ENCODE results near the gene MAP7.
A peak's percentile ranks its signal among the peaks of the same experiment; 100 is the strongest.

The MAP7 gene

DNA sequence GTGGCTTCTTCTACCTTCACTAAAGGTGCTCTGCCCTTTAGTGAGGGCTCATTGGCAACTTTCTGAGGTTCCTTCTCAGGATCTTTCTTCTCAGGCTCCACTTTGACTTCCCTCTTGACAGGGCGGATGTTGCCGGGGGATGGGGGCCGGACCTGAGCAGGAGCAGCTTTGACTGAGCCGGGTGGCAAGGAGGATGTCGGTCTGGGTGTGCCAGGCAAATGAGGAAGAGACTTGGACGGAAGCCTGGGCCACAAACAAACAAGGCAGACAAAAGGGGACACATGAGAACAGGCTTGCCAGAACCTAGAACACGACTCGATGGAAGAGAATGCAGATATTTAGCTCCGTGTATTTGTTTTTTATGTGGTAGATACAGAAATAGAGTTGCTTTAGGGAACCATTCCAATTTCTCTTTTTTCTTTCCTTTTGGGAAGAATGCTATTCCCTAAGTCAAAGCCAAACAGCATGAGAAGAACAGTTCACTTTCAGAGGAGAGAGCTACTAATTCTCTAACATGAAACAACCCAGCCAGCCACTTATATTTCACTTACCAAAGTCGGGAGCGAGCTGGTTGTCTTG, 184.4 kb downstream of the MAP7 start:
- peak; percentile 90 for DNase-seq

DNA sequence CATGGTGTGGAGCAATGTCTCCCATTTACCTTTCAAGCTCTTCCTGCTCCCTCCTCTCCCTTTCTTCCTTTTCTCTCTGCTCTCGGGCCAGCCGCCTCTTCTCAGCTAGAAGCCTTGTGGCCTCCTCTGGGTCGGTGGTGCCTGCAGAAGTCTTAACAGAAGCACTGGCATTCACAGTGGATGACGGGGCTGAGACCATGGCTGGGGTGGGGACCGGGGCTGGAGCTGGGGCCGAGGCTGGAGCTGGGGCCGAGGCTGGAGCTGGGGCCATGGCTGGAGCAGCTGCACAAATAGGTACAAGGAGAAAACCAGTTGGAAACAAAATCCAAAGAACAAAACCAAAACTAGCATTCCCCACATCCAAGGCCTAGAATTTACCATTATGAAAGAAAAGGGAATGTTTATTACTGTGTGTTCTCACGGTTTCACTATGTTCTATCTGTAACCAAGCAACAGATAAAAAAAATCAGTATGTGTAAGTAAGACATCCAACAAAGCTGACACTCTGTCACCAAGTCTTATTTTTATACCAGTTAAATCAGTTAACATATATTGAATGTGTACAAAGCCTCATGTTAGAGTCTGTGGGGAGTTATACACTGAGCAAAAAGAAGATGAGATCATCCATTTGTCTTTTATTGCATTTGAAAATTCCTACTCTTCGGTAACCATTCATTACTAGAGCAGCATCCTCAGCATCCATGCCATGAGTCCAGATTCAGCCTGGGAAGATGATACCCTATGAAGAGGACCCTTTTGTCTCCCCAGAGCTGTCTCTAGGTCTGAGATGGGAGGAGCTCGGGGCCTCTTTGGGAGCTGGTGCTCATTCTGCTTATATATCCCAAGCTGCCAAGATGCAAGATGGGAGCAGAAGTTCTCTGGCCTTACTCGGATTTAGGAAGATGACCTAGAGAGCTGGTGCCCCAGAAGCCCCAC, 187.5 kb downstream of the MAP7 start:
- in situ Hi-C loops (cut with MboI; ENCODE audit: low pct_unique_long_range_greater_than_20kb, low sequenced_read_pairs), result loop anchor here (25.0 kb wide), 1 partner anchor 425 kb away; the partner anchor contains the start of gene MAP3K5
- DNase-seq, result no peak

More for the DNA sequence above, 184.4 kb downstream of the MAP7 start:
- in situ Hi-C loops (cut with MboI; ENCODE audit: low pct_unique_long_range_greater_than_20kb, low sequenced_read_pairs), result loop anchor here (25.0 kb wide), 1 partner anchor 421 kb away; the partner anchor contains the start of gene MAP3K5

DNA sequence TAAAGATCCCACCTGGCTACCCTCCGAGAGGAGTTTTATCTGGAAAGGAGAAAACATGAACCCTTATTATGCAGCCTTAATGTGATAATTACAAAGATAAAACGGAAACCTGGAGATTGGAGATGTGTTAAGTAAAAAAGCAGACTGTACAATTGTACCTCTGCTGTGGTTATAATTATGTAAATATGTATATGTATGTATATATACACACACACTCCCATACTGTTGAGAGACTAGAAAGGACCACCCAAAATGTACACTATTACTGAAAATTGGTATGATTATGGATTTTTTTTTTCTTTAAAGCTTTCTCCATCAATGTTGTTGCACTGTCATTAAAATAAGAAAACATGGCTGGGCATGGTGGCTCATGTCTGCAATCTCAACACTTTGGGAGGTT, 188.4 kb downstream of the MAP7 start:
- no peak for DNase-seq

DNA sequence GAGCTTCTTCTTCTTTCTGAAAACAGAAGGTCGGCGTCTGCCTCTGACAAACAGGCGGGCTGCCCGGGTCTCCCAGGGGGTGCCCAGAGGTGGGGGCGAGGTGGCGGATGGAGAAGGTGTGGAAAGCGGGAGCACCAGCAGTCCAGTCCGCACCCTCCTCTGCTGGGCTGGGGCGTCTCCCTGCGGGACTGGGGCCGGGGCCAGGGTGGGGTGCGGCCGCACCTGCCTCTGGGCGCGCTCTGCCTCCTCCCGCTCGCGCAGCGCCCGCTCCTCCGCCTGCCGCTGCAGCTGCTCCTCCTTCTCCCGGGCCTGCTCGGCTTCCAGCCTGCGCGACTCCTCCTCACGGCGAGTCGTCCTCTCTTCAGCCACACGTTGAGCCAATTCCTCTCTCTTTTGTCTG, 189.4 kb downstream of the MAP7 start:
- in situ Hi-C loops (cut with MboI; ENCODE audit: low pct_unique_long_range_greater_than_20kb, low sequenced_read_pairs), result loop anchor here (25.0 kb wide), 1 partner anchor 427 kb away; the partner anchor contains the start of gene MAP3K5
- no peak for DNase-seq

More for the DNA sequence above, 188.4 kb downstream of the MAP7 start:
- in situ Hi-C loops (cut with MboI; ENCODE audit: low pct_unique_long_range_greater_than_20kb, low sequenced_read_pairs), result loop anchor here (25.0 kb wide), 1 partner anchor 426 kb away; the partner anchor contains the start of gene MAP3K5

DNA sequence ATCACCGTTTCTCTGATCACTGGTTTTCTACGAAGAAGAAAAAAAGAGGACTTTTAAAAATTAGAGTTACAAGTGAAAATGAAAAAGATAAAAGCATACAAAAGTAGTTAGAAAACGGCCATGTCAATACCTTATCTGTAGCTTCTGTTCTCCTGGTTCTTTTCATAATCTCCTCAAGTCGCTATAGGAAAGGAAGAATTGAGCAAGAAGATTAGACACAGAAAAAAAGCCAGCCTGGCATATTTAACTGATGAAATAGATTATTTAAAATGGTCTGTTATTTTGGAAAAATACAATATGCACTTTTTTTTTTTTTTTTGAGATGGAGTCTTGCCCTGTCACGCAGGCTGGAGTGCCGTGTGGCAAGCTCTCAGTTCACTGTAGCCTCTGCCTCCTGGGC, 190.4 kb downstream of the MAP7 start:
- in situ Hi-C loops (cut with MboI; ENCODE audit: low pct_unique_long_range_greater_than_20kb, low sequenced_read_pairs), result loop anchor here (25.0 kb wide), 1 partner anchor 427 kb away; the partner anchor contains the start of gene MAP3K5
- no peak for DNase-seq

DNA sequence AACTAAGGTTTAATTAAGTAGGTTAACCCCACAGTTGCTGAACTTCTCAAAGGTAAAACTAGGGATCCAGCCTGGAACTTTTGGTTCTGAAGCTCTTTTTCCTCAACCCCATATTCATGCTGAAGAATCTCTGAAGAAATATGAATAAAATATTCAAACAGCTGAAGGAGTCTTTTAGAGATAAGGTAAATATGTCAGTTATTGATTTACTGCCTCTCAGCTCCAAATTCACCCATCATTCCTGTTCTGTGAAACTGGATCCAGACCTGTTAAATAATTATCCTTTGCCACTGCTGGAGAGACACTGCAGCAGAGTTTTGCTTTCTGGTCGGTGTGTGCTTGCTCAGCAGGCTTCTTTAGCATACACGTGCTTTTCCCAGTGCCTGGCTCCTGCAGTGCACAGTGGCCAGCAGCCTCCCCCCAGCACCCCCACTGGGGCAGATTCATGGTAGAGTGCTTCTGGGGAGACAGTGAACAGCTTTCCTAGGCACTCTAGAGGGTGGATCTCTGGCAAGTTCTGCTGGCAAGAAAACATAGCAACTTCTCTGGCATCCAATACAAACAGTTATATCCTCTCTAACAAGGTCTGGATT, 198.6 kb downstream of the MAP7 start:
- DNase-seq, result no peak
- in situ Hi-C loops (cut with MboI; ENCODE audit: low pct_unique_long_range_greater_than_20kb, low sequenced_read_pairs), result loop anchor here (25.0 kb wide), 1 partner anchor 436 kb away; the partner anchor contains the start of gene MAP3K5

DNA sequence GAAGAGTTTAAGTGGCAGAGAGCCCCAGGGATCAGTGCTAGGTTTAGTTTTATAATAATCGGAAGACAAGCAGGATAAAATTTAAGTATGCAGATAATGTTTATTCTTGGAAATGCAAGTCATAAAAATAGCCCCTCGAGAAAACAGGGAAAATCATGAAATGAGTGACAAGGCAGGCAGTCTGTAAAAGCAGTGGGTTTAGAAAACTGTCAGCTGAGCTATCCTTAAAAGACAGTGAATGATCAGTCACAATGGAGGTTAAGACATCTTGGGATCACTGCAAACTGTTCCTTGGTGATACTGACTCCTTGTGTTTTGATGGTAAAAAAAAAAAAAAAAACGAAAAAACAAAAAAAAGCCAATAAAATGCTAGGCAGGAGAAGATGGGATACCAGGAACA, 199.3 kb downstream of the MAP7 start:
- no peak for DNase-seq
- in situ Hi-C loops (cut with MboI; ENCODE audit: low pct_unique_long_range_greater_than_20kb, low sequenced_read_pairs), result loop anchor here (25.0 kb wide), 1 partner anchor 436 kb away; the partner anchor contains the start of gene MAP3K5

DNA sequence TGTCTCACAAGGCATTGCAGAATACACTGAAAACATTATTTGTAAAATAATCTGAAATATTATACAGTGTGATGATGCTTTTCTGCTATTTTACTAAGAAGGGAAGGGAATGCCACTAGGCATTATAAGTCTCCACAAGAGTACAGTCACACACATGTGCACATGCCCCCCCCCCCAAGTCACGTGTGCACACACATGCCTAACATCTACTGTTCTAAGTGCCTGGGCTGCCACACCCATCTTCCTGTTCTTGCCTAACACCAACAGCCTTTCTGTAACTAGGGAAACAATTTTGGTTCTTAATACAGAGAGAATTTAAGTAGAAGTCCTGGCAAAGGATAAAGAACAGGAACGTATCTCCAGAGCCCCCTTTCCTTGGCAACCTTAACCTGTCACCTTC, 202.4 kb downstream of the MAP7 start:
- DNase-seq, result no peak
- in situ Hi-C loops (cut with MboI; ENCODE audit: low pct_unique_long_range_greater_than_20kb, low sequenced_read_pairs), result no loop called here

DNA sequence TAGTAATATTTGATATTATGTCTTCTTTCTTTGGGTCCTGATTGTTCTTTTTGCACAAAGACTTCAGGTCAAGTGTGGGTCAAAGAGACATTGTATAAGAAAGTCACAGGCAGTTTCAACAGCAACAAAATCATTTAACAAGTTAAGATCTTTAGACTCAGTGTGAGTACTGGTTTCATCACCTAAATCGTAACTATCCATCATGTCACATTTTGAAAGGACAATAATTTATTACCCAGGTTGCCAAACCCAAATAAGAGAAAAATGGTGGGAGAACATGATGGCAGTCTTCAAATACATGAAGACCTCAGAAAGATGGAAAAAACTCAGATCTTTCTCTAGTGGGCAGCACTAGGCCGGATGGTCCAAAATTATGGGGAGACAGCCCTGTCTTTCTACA, 205.1 kb downstream of the MAP7 start:
- DNase-seq, result no peak
- in situ Hi-C loops (cut with MboI; ENCODE audit: low pct_unique_long_range_greater_than_20kb, low sequenced_read_pairs), result no loop called here

DNA sequence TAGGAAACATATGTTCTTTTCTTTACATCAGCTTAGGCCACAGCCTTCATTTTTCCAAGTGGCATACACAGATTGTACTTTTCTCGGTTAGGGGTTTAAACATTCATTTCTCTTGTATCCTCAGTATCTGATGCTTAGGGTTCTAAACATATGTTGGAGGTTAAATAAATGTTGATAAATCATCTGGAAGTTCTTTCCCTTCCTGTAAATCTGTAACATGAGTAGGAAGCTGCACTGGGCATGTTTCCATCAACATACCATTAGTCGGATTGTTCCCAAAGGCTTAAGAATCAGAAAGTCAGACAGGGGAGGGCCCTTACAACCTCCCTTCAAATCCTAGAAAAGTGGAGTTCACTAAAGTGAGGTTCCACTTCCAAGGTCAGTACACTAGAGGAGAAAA, 205.8 kb downstream of the MAP7 start:
- no peak for DNase-seq
- in situ Hi-C loops (cut with MboI; ENCODE audit: low pct_unique_long_range_greater_than_20kb, low sequenced_read_pairs), result no loop called here

DNA sequence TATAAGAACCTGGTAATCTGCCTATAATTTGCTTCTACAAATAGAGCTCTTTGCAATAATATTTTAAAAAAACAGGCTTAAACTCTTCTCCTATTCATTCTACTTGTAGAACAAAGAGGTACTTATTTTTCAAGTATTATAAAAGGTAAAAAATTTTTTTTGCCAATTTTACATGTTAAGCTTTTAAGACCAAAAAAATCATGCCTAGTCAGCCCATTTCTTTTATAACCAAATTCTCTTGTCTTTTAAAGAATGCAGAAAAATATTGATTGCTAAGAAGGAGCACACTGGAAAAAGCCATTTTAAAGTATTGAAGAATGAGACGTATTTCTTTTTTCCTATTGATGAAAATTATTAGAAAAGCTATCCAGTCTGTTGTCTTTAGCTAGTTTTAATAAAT, 206.5 kb downstream of the MAP7 start:
- in situ Hi-C loops (cut with MboI; ENCODE audit: low pct_unique_long_range_greater_than_20kb, low sequenced_read_pairs), result no loop called here
- DNase-seq, result no peak

DNA sequence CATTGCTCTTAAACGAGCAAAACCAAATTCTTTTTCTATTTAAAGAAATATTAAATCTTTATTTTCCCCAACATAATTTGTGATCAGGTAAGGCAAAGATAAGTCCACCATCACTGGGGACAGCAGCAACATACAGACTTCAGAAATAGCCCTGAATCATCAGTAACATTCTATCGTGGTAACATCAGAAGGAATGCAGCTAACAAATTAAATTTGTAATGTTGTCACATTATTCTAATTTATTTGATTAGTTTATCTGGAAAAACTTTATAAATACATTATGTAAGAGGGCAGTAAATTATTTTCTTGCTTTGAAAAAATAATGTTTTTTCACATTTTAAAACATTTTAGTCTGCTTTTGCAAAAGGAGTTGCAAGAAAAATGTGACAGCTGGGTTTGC, 206.9 kb downstream of the MAP7 start:
- no peak for DNase-seq
- in situ Hi-C loops (cut with MboI; ENCODE audit: low pct_unique_long_range_greater_than_20kb, low sequenced_read_pairs), result no loop called here

DNA sequence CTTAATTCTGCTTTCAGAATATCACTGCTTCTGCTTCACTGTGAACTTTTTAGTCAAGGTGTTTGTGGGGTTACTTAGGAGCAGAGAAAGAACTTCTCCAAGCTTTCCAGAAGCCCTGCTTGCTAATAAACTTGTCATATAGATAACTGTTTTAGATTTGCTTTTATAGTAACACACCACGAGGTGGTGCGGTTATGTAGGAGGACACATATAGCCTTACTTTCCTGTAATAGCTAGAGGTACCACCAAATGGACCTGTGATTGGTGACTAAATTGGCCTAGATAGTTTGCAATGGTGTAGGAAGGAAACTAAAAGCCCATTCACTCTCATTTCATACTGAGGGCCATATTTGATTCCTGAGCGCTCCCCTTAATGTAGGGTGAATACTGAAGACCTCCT, 208.3 kb downstream of the MAP7 start:
- DNase-seq, result peak; percentile 59
- in situ Hi-C loops (cut with MboI; ENCODE audit: low pct_unique_long_range_greater_than_20kb, low sequenced_read_pairs), result no loop called here

DNA sequence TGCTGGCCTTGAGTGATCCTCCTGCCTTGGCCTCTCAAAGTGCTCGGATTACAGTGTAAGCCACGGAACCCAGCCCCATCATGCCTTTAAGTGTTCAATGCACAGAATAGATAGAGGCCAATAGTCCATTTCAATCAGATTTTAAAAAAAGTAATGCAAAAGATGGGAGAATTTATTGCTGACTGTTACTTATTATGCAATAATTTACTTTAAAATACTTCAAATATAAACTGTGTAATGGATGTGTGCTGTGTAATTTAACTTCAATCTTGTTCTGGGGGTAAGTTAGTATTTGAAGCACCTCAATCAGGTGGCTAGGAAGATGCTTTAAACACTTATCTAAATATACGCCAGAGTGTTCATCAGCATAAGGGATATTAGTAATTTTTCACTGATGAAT, 208.9 kb downstream of the MAP7 start:
- DNase-seq, result no peak
- in situ Hi-C loops (cut with MboI; ENCODE audit: low pct_unique_long_range_greater_than_20kb, low sequenced_read_pairs), result no loop called here

DNA sequence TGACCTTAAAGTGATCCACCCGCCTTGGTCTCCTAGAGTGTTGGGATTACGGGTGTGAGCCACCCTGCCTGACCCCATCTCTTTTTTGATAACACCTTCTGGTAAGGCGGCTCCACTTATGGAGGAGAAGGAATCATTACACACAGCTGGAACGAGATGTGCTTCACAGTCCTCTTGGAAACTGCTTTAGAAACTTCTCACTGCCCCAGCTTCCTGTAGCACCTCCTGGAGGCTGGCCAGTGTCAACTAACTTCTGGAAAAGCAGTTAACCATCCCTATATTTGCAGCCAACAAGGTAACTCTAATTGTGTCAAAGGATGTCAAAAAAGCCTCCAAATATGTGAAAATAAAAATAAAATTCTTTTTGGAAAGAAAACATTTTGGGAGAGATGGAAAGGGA, 211.7 kb downstream of the MAP7 start:
- in situ Hi-C loops (cut with MboI; ENCODE audit: low pct_unique_long_range_greater_than_20kb, low sequenced_read_pairs), result no loop called here
- DNase-seq, result peak; percentile 23

DNA sequence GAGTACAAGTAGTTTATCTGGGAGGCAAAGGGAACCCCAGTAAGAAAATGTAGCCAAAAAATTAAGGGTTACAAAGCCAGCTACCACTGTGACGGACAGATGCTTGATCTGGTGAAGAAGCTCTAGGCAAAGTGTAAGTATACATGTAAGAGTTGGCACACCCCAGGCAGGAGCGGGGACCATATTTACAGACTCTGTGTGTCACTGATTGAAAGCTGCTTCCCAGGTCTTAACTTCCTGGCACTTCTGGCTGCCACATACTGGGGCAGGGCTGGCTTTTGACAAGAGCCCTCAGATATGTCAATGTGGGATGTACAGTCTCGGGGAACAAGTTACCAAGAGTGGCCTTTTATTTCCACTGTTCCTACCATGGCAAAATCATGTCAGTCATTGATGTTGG, 212.6 kb downstream of the MAP7 start:
- in situ Hi-C loops (cut with MboI; ENCODE audit: low pct_unique_long_range_greater_than_20kb, low sequenced_read_pairs), result no loop called here
- DNase-seq, result no peak

DNA sequence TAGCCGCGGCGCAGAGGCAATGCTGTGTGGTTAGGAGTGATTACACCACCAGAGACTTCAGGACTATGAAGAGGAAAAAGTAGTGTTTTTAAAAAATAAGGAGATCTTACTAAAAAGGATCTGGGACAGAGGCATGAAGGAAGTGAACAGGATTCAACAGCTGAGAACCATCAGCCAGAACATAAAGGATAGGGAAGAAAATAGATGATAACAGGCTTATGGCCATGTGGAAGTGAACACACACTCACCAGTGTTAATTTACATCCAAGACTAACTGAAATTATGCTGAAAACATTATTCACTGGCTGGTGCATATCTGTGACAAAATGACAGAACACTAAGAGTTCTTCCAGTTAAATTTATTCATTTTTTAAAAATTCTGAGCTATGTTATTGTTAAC, 213.1 kb downstream of the MAP7 start:
- in situ Hi-C loops (cut with MboI; ENCODE audit: low pct_unique_long_range_greater_than_20kb, low sequenced_read_pairs), result no loop called here

DNA sequence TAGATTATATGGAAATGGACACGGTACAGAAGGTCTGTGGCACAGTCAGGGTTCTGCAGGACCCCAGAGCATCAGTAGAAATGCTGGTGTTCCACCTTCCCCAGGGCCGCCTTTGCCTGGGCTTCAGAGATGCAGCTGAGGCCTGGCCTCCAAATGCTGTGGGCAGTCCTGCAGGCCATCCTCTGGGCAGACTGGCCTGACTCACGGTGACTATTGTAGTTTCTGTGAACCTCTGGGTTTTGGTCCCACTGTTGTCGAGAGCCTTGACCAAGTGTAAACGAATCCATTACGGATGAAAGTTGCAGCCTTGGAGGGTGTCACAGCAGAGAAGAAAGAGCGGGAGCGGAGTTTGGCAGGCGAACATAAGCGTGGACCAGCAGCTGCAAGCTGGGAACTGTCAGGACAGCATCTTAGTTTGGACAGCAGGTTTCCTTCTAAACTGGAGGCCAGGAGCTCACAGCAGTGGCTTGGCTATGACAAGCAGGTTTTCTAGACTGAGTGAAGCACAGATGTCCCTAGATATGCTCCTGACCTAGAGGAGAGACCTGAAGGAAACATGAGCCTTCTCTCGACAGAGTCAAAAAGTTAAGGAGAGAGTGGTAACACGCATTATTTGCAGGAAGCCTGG, 214.4 kb downstream of the MAP7 start:
- in situ Hi-C loops (cut with MboI; ENCODE audit: low pct_unique_long_range_greater_than_20kb, low sequenced_read_pairs), result no loop called here
- no peak for DNase-seq

More for the DNA sequence above, 213.1 kb downstream of the MAP7 start:
- no peak for DNase-seq

DNA sequence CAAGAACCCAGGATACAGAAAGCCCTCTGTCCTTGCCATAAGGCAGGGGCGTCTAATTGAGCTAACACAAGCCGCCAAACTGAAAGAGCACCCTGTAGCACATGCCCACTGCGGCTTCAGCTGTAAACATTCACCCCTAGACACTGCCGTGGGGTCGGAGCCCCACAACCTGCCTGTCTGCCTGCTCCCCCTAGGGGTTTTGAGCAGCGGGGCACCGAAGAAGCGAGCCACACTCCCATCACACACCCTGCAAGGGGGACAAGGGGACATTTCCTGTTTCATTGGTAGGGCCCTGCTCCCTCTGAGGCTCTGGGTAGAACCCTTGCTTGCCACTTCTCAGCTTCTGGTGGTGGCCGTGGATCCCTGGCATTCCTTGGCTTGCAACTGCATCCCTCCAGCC, 215.4 kb downstream of the MAP7 start:
- in situ Hi-C loops (cut with MboI; ENCODE audit: low pct_unique_long_range_greater_than_20kb, low sequenced_read_pairs), result no loop called here
- peak; percentile 28 for DNase-seq
